GM12878 (cell line): ENCODE measurements around the gene FOLR2.

Source experiments
- ATF3 ChIP-seq: IDR thresholded peaks from 2 replicates; pipeline ENCODE4 v1.6.1; 2011; ENCODE audit warnings: low read depth, mild to moderate bottlenecking, low read length, moderate library complexity, borderline replicate concordance; ENCODE audit errors: extremely low read depth
- ETV6 ChIP-seq, 2 experiments: fragments of 450-650 bp in 1 of 2; IDR thresholded peaks in 1 of 2; conservative IDR thresholded peaks in 1 of 2; 2 replicates each; pipeline ENCODE4 v1.6.1; 2014; ENCODE audit warnings: antibody characterized with exemption in 1 of 2, borderline replicate concordance in 1 of 2, low read depth in 1 of 2, mild to moderate bottlenecking in 1 of 2, moderate library complexity in 1 of 2
- EZH2 ChIP-seq: IDR thresholded peaks from 2 replicates; pipeline ENCODE4 v1.6.1; 2012; ENCODE audit warnings: low read depth, mild to moderate bottlenecking, control low read depth, inconsistent platforms, low read length, borderline replicate concordance; ENCODE audit not compliant: control insufficient read depth
- KDM1A ChIP-seq: fragments of 200-600 bp; sonication (generic); IDR thresholded peaks from 2 replicates; pipeline ENCODE4 v1.6.1; 2016; ENCODE audit warnings: borderline replicate concordance
- PAX5 ChIP-seq: IDR thresholded peaks from 2 replicates; pipeline ENCODE4 v1.6.1; 2011; ENCODE audit warnings: low read depth, low read length, borderline replicate concordance
- POLR2A ChIP-seq: IDR thresholded peaks from 2 replicates; pipeline ENCODE4 v1.6.1; 2011; ENCODE audit warnings: low read depth, mild to moderate bottlenecking, low read length
- YY1 ChIP-seq: IDR thresholded peaks from 2 replicates; pipeline ENCODE4 v1.6.1; 2011; ENCODE audit warnings: low read depth, mild to moderate bottlenecking, low read length
- ZBTB11 ChIP-seq: fragments of 450-650 bp; formaldehyde crosslinking; IDR thresholded peaks from 2 replicates; pipeline ENCODE4 v1.5.0; 2022; ENCODE audit warnings: mild to moderate bottlenecking, missing genetic modification characterization
- TF ChIP-seq, protein P1 (sequence below), 3 experiments: IDR thresholded peaks in 2 of 3; conservative IDR thresholded peaks in 1 of 3; 2 replicates each; pipeline ENCODE4 v1.5.1; 2011; ENCODE audit warnings: low read depth in 3 of 3, low read length in 3 of 3, mild to moderate bottlenecking in 3 of 3, control low read depth in 2 of 3, moderate library complexity in 2 of 3, inconsistent platforms in 1 of 3, mixed read lengths in 1 of 3; ENCODE audit not compliant: control insufficient read depth in 2 of 3, insufficient read depth in 1 of 3; ENCODE audit errors: extremely low read depth in 1 of 3
- TF ChIP-seq, protein P2 (sequence below): IDR thresholded peaks from 2 replicates; pipeline ENCODE4 v1.6.1; 2012; ENCODE audit warnings: mild to moderate bottlenecking, low read depth, low read length

DNA sequence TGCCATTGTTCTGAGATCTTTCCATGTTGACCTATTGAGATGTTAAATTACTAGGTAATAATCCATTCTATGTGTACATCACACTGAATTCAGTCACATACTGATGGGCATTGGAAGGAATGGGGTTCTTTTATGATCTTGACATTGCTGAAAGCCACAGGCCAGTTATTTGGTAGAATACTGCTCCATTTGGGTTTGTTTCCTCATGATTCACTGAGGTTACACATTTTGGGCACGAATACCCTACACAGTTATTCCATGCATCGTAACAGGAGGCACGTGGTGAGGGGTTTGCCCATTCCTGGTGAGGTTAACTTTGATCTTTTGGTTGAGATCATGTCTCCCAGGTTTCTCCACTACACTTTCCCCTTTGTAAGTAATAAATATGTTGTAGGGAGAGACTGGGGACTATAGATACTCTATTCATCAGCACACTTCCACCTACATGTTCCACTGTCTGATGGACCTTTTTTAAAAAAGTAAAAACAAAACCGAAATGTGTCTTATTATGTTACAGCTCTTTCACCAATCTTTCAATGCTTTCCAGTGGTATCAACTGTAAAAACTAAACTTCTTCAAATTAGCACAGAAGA lies 36.7 kb upstream of the FOLR2 start:
- TF ChIP-seq POLR2A: no peak
- no peak for TF ChIP-seq YY1
- TF ChIP-seq, protein P1, sequence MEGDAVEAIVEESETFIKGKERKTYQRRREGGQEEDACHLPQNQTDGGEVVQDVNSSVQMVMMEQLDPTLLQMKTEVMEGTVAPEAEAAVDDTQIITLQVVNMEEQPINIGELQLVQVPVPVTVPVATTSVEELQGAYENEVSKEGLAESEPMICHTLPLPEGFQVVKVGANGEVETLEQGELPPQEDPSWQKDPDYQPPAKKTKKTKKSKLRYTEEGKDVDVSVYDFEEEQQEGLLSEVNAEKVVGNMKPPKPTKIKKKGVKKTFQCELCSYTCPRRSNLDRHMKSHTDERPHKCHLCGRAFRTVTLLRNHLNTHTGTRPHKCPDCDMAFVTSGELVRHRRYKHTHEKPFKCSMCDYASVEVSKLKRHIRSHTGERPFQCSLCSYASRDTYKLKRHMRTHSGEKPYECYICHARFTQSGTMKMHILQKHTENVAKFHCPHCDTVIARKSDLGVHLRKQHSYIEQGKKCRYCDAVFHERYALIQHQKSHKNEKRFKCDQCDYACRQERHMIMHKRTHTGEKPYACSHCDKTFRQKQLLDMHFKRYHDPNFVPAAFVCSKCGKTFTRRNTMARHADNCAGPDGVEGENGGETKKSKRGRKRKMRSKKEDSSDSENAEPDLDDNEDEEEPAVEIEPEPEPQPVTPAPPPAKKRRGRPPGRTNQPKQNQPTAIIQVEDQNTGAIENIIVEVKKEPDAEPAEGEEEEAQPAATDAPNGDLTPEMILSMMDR (IDR thresholded peaks at IDR 0.05 in 2 of 3, conservative IDR thresholded peaks at IDR 0.05 in 1 of 3; ENCODE audit: control insufficient read depth in 2 of 3, extremely low read depth in 1 of 3, insufficient read depth in 1 of 3, low read depth in 3 of 3, low read length in 3 of 3): no peak
- no peak for TF ChIP-seq ZBTB11 (CRISPR knock-in tag)
- no peak for TF ChIP-seq KDM1A
- no peak for TF ChIP-seq ATF3
- no peak for TF ChIP-seq PAX5
- no peak for TF ChIP-seq EZH2
- TF ChIP-seq, protein P2, sequence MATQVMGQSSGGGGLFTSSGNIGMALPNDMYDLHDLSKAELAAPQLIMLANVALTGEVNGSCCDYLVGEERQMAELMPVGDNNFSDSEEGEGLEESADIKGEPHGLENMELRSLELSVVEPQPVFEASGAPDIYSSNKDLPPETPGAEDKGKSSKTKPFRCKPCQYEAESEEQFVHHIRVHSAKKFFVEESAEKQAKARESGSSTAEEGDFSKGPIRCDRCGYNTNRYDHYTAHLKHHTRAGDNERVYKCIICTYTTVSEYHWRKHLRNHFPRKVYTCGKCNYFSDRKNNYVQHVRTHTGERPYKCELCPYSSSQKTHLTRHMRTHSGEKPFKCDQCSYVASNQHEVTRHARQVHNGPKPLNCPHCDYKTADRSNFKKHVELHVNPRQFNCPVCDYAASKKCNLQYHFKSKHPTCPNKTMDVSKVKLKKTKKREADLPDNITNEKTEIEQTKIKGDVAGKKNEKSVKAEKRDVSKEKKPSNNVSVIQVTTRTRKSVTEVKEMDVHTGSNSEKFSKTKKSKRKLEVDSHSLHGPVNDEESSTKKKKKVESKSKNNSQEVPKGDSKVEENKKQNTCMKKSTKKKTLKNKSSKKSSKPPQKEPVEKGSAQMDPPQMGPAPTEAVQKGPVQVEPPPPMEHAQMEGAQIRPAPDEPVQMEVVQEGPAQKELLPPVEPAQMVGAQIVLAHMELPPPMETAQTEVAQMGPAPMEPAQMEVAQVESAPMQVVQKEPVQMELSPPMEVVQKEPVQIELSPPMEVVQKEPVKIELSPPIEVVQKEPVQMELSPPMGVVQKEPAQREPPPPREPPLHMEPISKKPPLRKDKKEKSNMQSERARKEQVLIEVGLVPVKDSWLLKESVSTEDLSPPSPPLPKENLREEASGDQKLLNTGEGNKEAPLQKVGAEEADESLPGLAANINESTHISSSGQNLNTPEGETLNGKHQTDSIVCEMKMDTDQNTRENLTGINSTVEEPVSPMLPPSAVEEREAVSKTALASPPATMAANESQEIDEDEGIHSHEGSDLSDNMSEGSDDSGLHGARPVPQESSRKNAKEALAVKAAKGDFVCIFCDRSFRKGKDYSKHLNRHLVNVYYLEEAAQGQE: no peak
- TF ChIP-seq ETV6 (conservative IDR thresholded peaks at IDR 0.05 in 1 of 2, IDR thresholded peaks at IDR 0.05 in 1 of 2; ENCODE audit: borderline replicate concordance in 1 of 2, low read depth in 1 of 2): no peak
